H1 (cell line): ENCODE measurements around the gene BRPF1. TPM values are rescaled to one million over a fixed set of nuclear protein-coding genes. Genes with fewer than 3 reads are reported as not detected.

Experiments used
- CTCF ChIA-PET: fragments of 300-600 bp; sonication (Branson Sonifier 250); formaldehyde crosslinking; loops from one replicate; lab custom pipeline; 2021; ENCODE audit not compliant: partially characterized antibody; lab: Charles Lee
- POLR2A ChIA-PET: fragments of 300-600 bp; sonication (Branson Sonifier 250); formaldehyde crosslinking; loops from one replicate; lab custom pipeline; 2021; ENCODE audit warnings: inconsistent platforms; ENCODE audit not compliant: partially characterized antibody; lab: Charles Lee
- DNase-seq, 2 experiments: peaks; one replicate each; pipeline versions ENCODE4 v3.0.0 to v3.0.0-alpha.2; 2010 to 2022; ENCODE audit warnings: low spot score in 2 of 2, low read depth in 1 of 2, mixed read lengths in 1 of 2
- FAIRE-seq: peaks from 2 replicates; lab custom pipeline; 2011; peaks lifted over from hg19 to GRCh38; lab: Jason Lieb, UNC
- H2AFZ ChIP-seq: 2 replicates; pipeline ENCODE4 v1.8.1; 2012; ENCODE audit warnings: low read length, inconsistent platforms
- H2AK5ac ChIP-seq: 2 replicates; pipeline ENCODE4 v1.6.1; 2013; ENCODE audit warnings: low read depth, low read length
- H2BK120ac ChIP-seq: replicated peaks from 2 replicates; pipeline ENCODE3; 2013; ENCODE audit warnings: low read depth, low read length, inconsistent platforms
- H2BK12ac ChIP-seq: 2 replicates; pipeline ENCODE4 v1.6.1; 2013; ENCODE audit warnings: low read depth, low read length
- H2BK15ac ChIP-seq: 2 replicates; pipeline ENCODE4 v1.6.1; 2013; ENCODE audit warnings: low read length
- H2BK20ac ChIP-seq: 2 replicates; pipeline ENCODE4 v1.6.1; 2013; ENCODE audit warnings: low read length
- H2BK5ac ChIP-seq: 2 replicates; pipeline ENCODE4 v1.6.1; 2013; ENCODE audit warnings: low read depth, low read length
- H3K14ac ChIP-seq: 2 replicates; pipeline ENCODE4 v1.6.1; 2013; ENCODE audit warnings: inconsistent platforms; ENCODE audit not compliant: insufficient read length
- H3K18ac ChIP-seq: 2 replicates; pipeline ENCODE4 v1.6.1; 2013; ENCODE audit warnings: low read length; ENCODE audit errors: extremely low read depth
- H3K23ac ChIP-seq: 2 replicates; pipeline ENCODE4 v1.6.1; 2013; ENCODE audit warnings: inconsistent platforms; ENCODE audit not compliant: insufficient read length
- H3K23me2 ChIP-seq: 2 replicates; pipeline ENCODE4 v1.6.1; 2013; ENCODE audit warnings: low read depth, low read length
- H3K27ac ChIP-seq: 2 replicates; pipeline ENCODE4 v1.6.1; 2011; ENCODE audit warnings: low read depth, low read length, inconsistent platforms
- H3K27me3 ChIP-seq, 4 experiments: replicated peaks in 1 of 4; 1 replicate in 1 of 4; 2 replicates in 3 of 4; pipeline versions ENCODE4 v1.6.1 to v1.8.1; 2011 to 2013; ENCODE audit warnings: low read length in 3 of 4, mild to moderate bottlenecking in 3 of 4, inconsistent platforms in 2 of 4, mixed read lengths in 2 of 4, moderate library complexity in 1 of 4; ENCODE audit not compliant: control insufficient read depth in 3 of 4, insufficient read depth in 3 of 4; ENCODE audit errors: extremely low read depth in 1 of 4
- H3K36me3 ChIP-seq, 4 experiments: 2 replicates each; pipeline versions ENCODE4 v1.6.1 to v1.8.1; 2011 to 2013; ENCODE audit warnings: mild to moderate bottlenecking in 4 of 4, low read length in 3 of 4, moderate library complexity in 2 of 4, control low read depth in 1 of 4, inconsistent platforms in 1 of 4; ENCODE audit not compliant: insufficient read depth in 4 of 4, control insufficient read depth in 2 of 4
- H3K4ac ChIP-seq: replicated peaks from 2 replicates; pipeline ENCODE3; 2013; ENCODE audit warnings: low read length, low read depth, mixed read lengths, inconsistent platforms; ENCODE audit not compliant: insufficient read length
- H3K4me1 ChIP-seq, 4 experiments: replicated peaks in 1 of 4; 1 replicate in 1 of 4; 2 replicates in 3 of 4; pipeline versions ENCODE4 v1.6.1 to v1.8.1; 2011 to 2013; ENCODE audit warnings: low read length in 3 of 4, inconsistent platforms in 2 of 4, mixed read lengths in 1 of 4; ENCODE audit not compliant: insufficient read depth in 4 of 4, control insufficient read depth in 3 of 4
- H3K4me2 ChIP-seq, 2 experiments: 2 replicates each; pipeline versions ENCODE4 v1.6.1 to v1.8.1; 2011 to 2013; ENCODE audit warnings: low read depth in 2 of 2, low read length in 2 of 2, control low read depth in 1 of 2, inconsistent platforms in 1 of 2, mild to moderate bottlenecking in 1 of 2; ENCODE audit not compliant: insufficient read depth in 1 of 2
- H3K4me3 ChIP-seq, 4 experiments: fragments of 200-600, 300-600 bp in 1 of 4; sonication (generic), shearing (Covaris generic), sonication (Bioruptor Twin) in 1 of 4; 2 replicates each; pipeline versions ENCODE4 v1.5.1 to v1.8.1; 2011 to 2016; ENCODE audit warnings: low read length in 4 of 4, low read depth in 3 of 4, control low read depth in 2 of 4, inconsistent platforms in 2 of 4, mild to moderate bottlenecking in 2 of 4, mixed read lengths in 1 of 4, moderate library complexity in 1 of 4; ENCODE audit not compliant: insufficient read depth in 2 of 4; ENCODE audit errors: extremely low read depth in 1 of 4
- H3K56ac ChIP-seq: replicated peaks from 2 replicates; pipeline ENCODE3; 2013; ENCODE audit warnings: low read depth, mild to moderate bottlenecking, mixed read lengths, low read length, inconsistent platforms; ENCODE audit not compliant: insufficient read length
- H3K79me1 ChIP-seq: 2 replicates; pipeline ENCODE4 v1.6.1; 2013; ENCODE audit warnings: low read depth, low read length, control low read depth
- H3K79me2 ChIP-seq, 2 experiments: 2 replicates each; pipeline versions ENCODE4 v1.6.1 to v1.8.1; 2012 to 2013; ENCODE audit warnings: low read length in 2 of 2, mild to moderate bottlenecking in 2 of 2, inconsistent platforms in 1 of 2; ENCODE audit not compliant: insufficient read depth in 2 of 2, control insufficient read depth in 1 of 2
- H3K9ac ChIP-seq, 4 experiments: replicated peaks in 1 of 4; 1 replicate in 1 of 4; 2 replicates in 3 of 4; pipeline versions ENCODE4 v1.6.1 to v1.8.1; 2011 to 2013; ENCODE audit warnings: low read depth in 3 of 4, low read length in 3 of 4, control low read depth in 2 of 4, mild to moderate bottlenecking in 2 of 4, moderate library complexity in 2 of 4, inconsistent platforms in 1 of 4; ENCODE audit errors: extremely low read depth in 1 of 4
- H3K9me3 ChIP-seq, 2 experiments: 2 replicates each; pipeline versions ENCODE4 v1.6.1 to v1.8.1; 2012 to 2013; ENCODE audit warnings: mild to moderate bottlenecking in 2 of 2, moderate library complexity in 2 of 2, control low read depth in 1 of 2, inconsistent platforms in 1 of 2, low read depth in 1 of 2, low read length in 1 of 2, mixed read lengths in 1 of 2; ENCODE audit not compliant: insufficient read depth in 2 of 2
- H4K20me1 ChIP-seq, 2 experiments: replicated peaks in 1 of 2; 2 replicates each; pipeline versions ENCODE3 to v1.8.1; 2011 to 2013; ENCODE audit warnings: inconsistent platforms in 2 of 2, low read length in 2 of 2, mild to moderate bottlenecking in 1 of 2; ENCODE audit not compliant: insufficient read depth in 2 of 2, control insufficient read depth in 1 of 2
- H4K5ac ChIP-seq: 2 replicates; pipeline ENCODE4 v1.6.1; 2013; ENCODE audit warnings: low read length, low read depth, mixed read lengths, inconsistent platforms; ENCODE audit not compliant: insufficient read length
- H4K8ac ChIP-seq: 2 replicates; pipeline ENCODE4 v1.8.0; 2013; ENCODE audit warnings: mild to moderate bottlenecking, moderate library complexity, low read length, inconsistent platforms; ENCODE audit not compliant: insufficient read depth; ENCODE audit errors: extremely low read depth
- H4K91ac ChIP-seq: replicated peaks from 2 replicates; pipeline ENCODE3; 2013; ENCODE audit warnings: low read length, mixed read lengths, inconsistent platforms; ENCODE audit not compliant: insufficient read length
- BACH1 ChIP-seq: IDR thresholded peaks from 2 replicates; pipeline ENCODE4 v1.6.1; 2012; ENCODE audit warnings: low read length, improper control_type of control experiment
- BRCA1 ChIP-seq: IDR thresholded peaks from 2 replicates; pipeline ENCODE4 v1.6.1; 2012; ENCODE audit warnings: low read depth, low read length, improper control_type of control experiment
- CBX8 ChIP-seq: fragments of 300-800, 300-1000 bp; sonication (generic); IDR thresholded peaks from 2 replicates; pipeline ENCODE4 v1.7.1; 2016; ENCODE audit warnings: low read depth, low read length, borderline replicate concordance
- HDAC6 ChIP-seq: IDR thresholded peaks from one replicate; pipeline ENCODE4 v1.7.1; 2012; ENCODE audit warnings: low read depth, mild to moderate bottlenecking, inconsistent platforms, low read length, moderate library complexity
- NRF1 ChIP-seq: IDR thresholded peaks from 2 replicates; pipeline ENCODE4 v1.6.1; 2011; ENCODE audit warnings: mild to moderate bottlenecking, low read depth, low read length, improper control_type of control experiment
- PHF8 ChIP-seq: fragments of 200-600 bp; sonication (generic); conservative IDR thresholded peaks from 2 replicates; pipeline ENCODE4 v1.7.1; 2012; ENCODE audit warnings: low read depth, mild to moderate bottlenecking, inconsistent platforms, low read length, moderate library complexity
- SAP30 ChIP-seq: fragments of 300-600 bp; sonication (generic); IDR thresholded peaks from 2 replicates; pipeline ENCODE4 v1.7.1; 2012; ENCODE audit warnings: low read length, moderate library complexity, mild to moderate bottlenecking, inconsistent platforms; ENCODE audit not compliant: insufficient read depth, insufficient replicate concordance
- SIX5 ChIP-seq: IDR thresholded peaks from 2 replicates; pipeline ENCODE4 v1.6.1; 2011; ENCODE audit warnings: mild to moderate bottlenecking, low read depth, low read length
- whole genome bisulfite sequencing, 2 experiments: shearing (Covaris generic) in 1 of 2; methylation state at CpG; one replicate each; pipeline versions ENCODE4 v1.1.6 to v1.1.7; 2013 to 2015; ENCODE audit warnings: low lambda C conversion rate in 2 of 2, mixed read lengths in 2 of 2, inconsistent platforms in 1 of 2, low coverage in 1 of 2, missing lambda C conversion rate in 1 of 2; ENCODE audit not compliant: insufficient replicate concordance in 2 of 2, insufficient coverage in 1 of 2, insufficient read length in 1 of 2; ENCODE audit errors: extremely low coverage in 1 of 2, missing lambda C conversion rate in 1 of 2; 5-methylcytosine and 5-hydroxymethylcytosine counted together
- polyA plus RNA-seq, 7 experiments: library from polyadenylated mRNA; depleted of rRNA in 3 of 7; stranded (reverse) in 5 of 7; unstranded in 2 of 7; fragments of >200 nt in 5 of 7; fragments of 200-250 nt in 2 of 7; gene quantifications; 1 replicate in 5 of 7; 2 replicates in 1 of 7; 4 replicates in 1 of 7; pipeline versions ENCODE4 v1.2.1 to v1.2.3, GENCODE V29; 2011 to 2013; ENCODE audit warnings: missing spikeins in 2 of 7, mixed read lengths in 2 of 7
- total RNA-seq: library from RNA; stranded (reverse); fragmentation: NEBNext Ultra II Directional; extraction: Animal tissue kit (Norgen Biotek cat#: 25700); gene quantifications from 2 replicates; pipeline ENCODE4 v1.2.1, GENCODE V29; 2021
- TF ChIP-seq, protein P1 (sequence below), 3 experiments: IDR thresholded peaks; 1 replicate in 2 of 3; 2 replicates in 1 of 3; pipeline versions ENCODE4 v1.5.1 to v1.6.1; 2011; ENCODE audit warnings: low read length in 3 of 3, mild to moderate bottlenecking in 3 of 3, inconsistent platforms in 2 of 3, low read depth in 1 of 3, moderate library complexity in 1 of 3; ENCODE audit not compliant: insufficient read depth in 1 of 3; ENCODE audit errors: control extremely low read depth in 1 of 3

Gene BRPF1
- total and polyA plus RNA-seq, 2 of the 8 experiments (the other 6 are each of a cell fraction or from before 2014, with no cell fraction given), result 11.3 to 21.7 TPM

DNA sequence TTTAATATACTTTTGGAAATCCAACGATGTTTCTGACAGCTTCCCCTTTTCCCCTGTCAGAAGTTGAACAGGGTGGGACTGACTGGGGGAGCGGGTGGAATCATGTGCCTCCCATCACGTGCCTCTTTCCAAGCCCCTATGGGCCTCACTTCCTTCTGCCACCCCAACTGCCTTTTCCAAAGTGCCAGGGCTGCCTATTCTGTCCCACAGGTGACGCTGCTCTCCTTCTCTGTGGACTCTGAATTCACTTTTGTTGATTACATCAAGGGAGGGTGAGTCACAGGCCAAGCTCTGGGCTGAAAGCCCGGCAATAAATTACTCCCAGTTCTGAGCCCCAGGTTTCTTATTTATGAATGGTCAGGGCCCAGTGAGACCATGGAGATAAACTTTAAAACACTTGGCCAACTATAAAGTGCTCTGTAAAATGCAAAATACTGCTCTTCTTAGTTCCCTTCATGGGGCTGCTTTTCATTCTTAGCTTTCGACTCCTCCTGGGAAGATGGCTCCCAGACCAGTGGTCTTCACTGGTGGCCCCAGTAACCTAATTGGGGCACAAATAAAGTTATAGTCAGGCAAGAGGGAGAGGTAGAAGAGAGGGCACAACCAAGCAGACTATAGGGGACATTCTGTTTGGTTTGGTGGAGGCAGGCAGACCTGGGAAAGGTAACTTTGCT is 15.6 kb upstream of the BRPF1 start:
- CTCF ChIA-PET, result interaction anchor here (1.0 to 8.8 kb wide), 4 partner anchors 9 to 214 kb away, joined by 3 to 84 read pairs (median 4); no protein-coding TSS in a partner anchor
- Histone ChIP-seq H3K18ac (no peak overlapping the region), H3K79me1 (no peaks in the 10 kb centered on the region), H3K4me3 (no peak overlapping the region), H2BK15ac (no peak overlapping the region), H3K56ac (no peak overlapping the region), H3K23ac (no peak overlapping the region), H4K20me1 (peaks cover 0 to 3% of the 10 kb centered on the region in 2 experiments), H4K91ac (no peak overlapping the region), H3K4me2 (no peak overlapping the region), H4K5ac (no peak overlapping the region), H2BK120ac (no peak overlapping the region), H3K27me3 (peaks cover 0 to 3% (median 0%) of the 10 kb centered on the region in 4 experiments; a peak in 2 of 7 replicates), H3K14ac (no peak overlapping the region), H3K4ac (no peak overlapping the region), H2AK5ac (no peak overlapping the region), H3K27ac (no peak overlapping the region), H2AFZ (no peak overlapping the region), H3K4me1 (peaks cover 0 to 3% (median 0%) of the 10 kb centered on the region in 4 experiments; a peak in 1 of 7 replicates), H3K36me3 (no peaks in the 10 kb centered on the region), H2BK12ac (no peak overlapping the region), H3K9ac (no peak overlapping the region), H3K79me2 (no peaks in the 10 kb centered on the region), H3K23me2 (peaks cover 9% of the 10 kb centered on the region; the same call in 1 of the 2 replicates), H4K8ac (no peak overlapping the region), H2BK20ac (no peak overlapping the region), H2BK5ac (no peak overlapping the region), H3K9me3 (no peaks in the 10 kb centered on the region)
- POLR2A ChIA-PET, result interaction anchor here (1.0 kb wide), 1 partner anchor 11 kb away, joined by 5 read pairs; no protein-coding TSS in a partner anchor
- no peak for FAIRE-seq
- no peak for DNase-seq
- 80% methylated on average over 6 of the region's 6 CpGs; no CpG with 5 or more reads in 1 of the 2 experiments for WGBS, 2 experiments
- no peak for TF ChIP-seq NRF1
- no peak for TF ChIP-seq PHF8
- no peak for TF ChIP-seq CBX8
- TF ChIP-seq HDAC6, result no peak
- TF ChIP-seq SIX5, result no peak
- TF ChIP-seq BRCA1, result no peak
- no peak for TF ChIP-seq SAP30
- TF ChIP-seq, protein P1, sequence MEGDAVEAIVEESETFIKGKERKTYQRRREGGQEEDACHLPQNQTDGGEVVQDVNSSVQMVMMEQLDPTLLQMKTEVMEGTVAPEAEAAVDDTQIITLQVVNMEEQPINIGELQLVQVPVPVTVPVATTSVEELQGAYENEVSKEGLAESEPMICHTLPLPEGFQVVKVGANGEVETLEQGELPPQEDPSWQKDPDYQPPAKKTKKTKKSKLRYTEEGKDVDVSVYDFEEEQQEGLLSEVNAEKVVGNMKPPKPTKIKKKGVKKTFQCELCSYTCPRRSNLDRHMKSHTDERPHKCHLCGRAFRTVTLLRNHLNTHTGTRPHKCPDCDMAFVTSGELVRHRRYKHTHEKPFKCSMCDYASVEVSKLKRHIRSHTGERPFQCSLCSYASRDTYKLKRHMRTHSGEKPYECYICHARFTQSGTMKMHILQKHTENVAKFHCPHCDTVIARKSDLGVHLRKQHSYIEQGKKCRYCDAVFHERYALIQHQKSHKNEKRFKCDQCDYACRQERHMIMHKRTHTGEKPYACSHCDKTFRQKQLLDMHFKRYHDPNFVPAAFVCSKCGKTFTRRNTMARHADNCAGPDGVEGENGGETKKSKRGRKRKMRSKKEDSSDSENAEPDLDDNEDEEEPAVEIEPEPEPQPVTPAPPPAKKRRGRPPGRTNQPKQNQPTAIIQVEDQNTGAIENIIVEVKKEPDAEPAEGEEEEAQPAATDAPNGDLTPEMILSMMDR (IDR thresholded peaks at IDR 0.05; ENCODE audit: control extremely low read depth in 1 of 3, insufficient read depth in 1 of 3, low read depth in 1 of 3, low read length in 3 of 3), result peak; percentile 3 to 36 (median 19); a peak in 3 of 4 replicates
- TF ChIP-seq BACH1, result no peak
